ENCODE data around the gene RAD51B. TPM values are rescaled to one million over a fixed set of nuclear protein-coding genes. Genes with fewer than 3 reads are reported as not detected.

Gene RAD51B
- total RNA-seq, 1 experiment from 2014 or later = 16.7 TPM

DNA sequence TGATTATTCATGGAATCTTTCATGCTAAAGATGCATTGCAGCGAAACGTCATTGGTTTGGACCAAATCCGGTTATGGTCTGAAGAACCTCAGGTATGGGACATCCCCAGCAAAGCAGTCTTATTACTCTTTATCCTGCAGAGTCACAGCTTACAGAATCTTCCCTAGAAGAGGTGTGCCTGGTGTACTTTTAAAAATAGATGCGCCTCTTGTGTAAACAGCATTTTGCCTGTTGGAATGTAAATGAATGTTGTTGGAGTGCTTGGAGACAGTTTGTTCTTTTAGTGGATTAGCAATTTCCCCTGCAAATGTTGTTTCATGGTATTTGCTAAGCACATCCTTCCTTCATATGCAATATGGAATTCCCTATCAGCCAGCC is 730.7 kb downstream of the RAD51B start:
- H4K5ac ChIP-seq (ENCODE audit: insufficient read length, low read depth, low read length) = no peak overlapping the region
- peaks cover 0 to 4% (median 0%) of the 10 kb centered on the region in 3 experiments; a peak in 1 of 7 replicates for H3K36me3 Mint-ChIP-seq (ENCODE audit: insufficient read depth in 1 of 3, low read depth in 3 of 3)
- WGBS (ENCODE audit: extremely low coverage, insufficient read length, low lambda C conversion rate) = no CpG with 5 or more reads among the region's 4 CpGs
- no peaks in the 10 kb centered on the region for H3K23me2 ChIP-seq (ENCODE audit: insufficient read length, low read depth, low read length, poor library complexity, severe bottlenecking)
- no peak overlapping the region for H2AK5ac ChIP-seq (ENCODE audit: insufficient read length, low read length)
- H3K18ac ChIP-seq (ENCODE audit: insufficient read length, low read depth, low read length) = no peak overlapping the region
- no peaks in the 10 kb centered on the region for H4K20me1 ChIP-seq (ENCODE audit: control insufficient read depth, insufficient read depth, insufficient read length)
- no peak overlapping the region for H3K27ac ChIP-seq (ENCODE audit: insufficient read length, low read depth, low read length)
- H4K8ac ChIP-seq (replicated peaks; ENCODE audit: insufficient read length, low read depth, low read length) = no peak overlapping the region
- no peak overlapping the region for H3K4me2 ChIP-seq (ENCODE audit: insufficient read depth, insufficient read length, low read length)
- TF ChIP-seq, protein P1, sequence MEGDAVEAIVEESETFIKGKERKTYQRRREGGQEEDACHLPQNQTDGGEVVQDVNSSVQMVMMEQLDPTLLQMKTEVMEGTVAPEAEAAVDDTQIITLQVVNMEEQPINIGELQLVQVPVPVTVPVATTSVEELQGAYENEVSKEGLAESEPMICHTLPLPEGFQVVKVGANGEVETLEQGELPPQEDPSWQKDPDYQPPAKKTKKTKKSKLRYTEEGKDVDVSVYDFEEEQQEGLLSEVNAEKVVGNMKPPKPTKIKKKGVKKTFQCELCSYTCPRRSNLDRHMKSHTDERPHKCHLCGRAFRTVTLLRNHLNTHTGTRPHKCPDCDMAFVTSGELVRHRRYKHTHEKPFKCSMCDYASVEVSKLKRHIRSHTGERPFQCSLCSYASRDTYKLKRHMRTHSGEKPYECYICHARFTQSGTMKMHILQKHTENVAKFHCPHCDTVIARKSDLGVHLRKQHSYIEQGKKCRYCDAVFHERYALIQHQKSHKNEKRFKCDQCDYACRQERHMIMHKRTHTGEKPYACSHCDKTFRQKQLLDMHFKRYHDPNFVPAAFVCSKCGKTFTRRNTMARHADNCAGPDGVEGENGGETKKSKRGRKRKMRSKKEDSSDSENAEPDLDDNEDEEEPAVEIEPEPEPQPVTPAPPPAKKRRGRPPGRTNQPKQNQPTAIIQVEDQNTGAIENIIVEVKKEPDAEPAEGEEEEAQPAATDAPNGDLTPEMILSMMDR (conservative IDR thresholded peaks at IDR 0.05) = no peak
- no peak overlapping the region for H3K9ac ChIP-seq (ENCODE audit: extremely low read depth, insufficient read length, low read length)
- H3K27ac Mint-ChIP-seq = no peak overlapping the region
- no peaks in the 10 kb centered on the region for H3K79me2 ChIP-seq (ENCODE audit: insufficient read depth, low read length)
- H3K27me3 Mint-ChIP-seq (ENCODE audit: low read depth) = peaks cover 8% of the 10 kb centered on the region
- H3K79me1 ChIP-seq (ENCODE audit: insufficient read depth, low read depth, low read length, poor library complexity, severe bottlenecking) = no peaks in the 10 kb centered on the region
- no peak overlapping the region for H3K23ac ChIP-seq (ENCODE audit: insufficient read length, low read depth, low read length)
- peaks cover 16% of the 10 kb centered on the region; the same call in 1 of the 2 replicates for H3K4me1 ChIP-seq (ENCODE audit: insufficient read depth, low read length)
- DNase-seq = no peak
- H2BK12ac ChIP-seq (ENCODE audit: insufficient read length, low read depth, low read length) = no peak overlapping the region
- H3K27me3 ChIP-seq (ENCODE audit: insufficient read depth, low read length) = no peaks in the 10 kb centered on the region; the same call in 1 of the 2 replicates
- no peak overlapping the region for H3K14ac ChIP-seq (ENCODE audit: insufficient read depth, low read length)
- no peak overlapping the region for H2BK20ac ChIP-seq (ENCODE audit: low read depth, low read length, poor library complexity, severe bottlenecking)
- no peaks in the 10 kb centered on the region for H3K9me3 Mint-ChIP-seq
- no peak overlapping the region for H2AFZ ChIP-seq (ENCODE audit: low read length)
- H3K9me3 ChIP-seq (ENCODE audit: control insufficient read depth, low read depth, low read length) = no peaks in the 10 kb centered on the region
- H2BK15ac ChIP-seq (ENCODE audit: low read depth, low read length) = no peak overlapping the region
- no peak overlapping the region for H4K91ac ChIP-seq (ENCODE audit: insufficient read length, low read depth, low read length)
- H3K4me3 Mint-ChIP-seq = no peak overlapping the region; a peak in 1 of 5 replicates
- H2BK120ac ChIP-seq (ENCODE audit: low read depth, low read length, poor library complexity, severe bottlenecking) = no peak overlapping the region
- no peak overlapping the region for H2BK5ac ChIP-seq (ENCODE audit: insufficient read length, low read length)
- H3T11ph ChIP-seq (ENCODE audit: low read length) = no peak overlapping the region
- H3K4ac ChIP-seq (ENCODE audit: low read depth, low read length) = no peak overlapping the region
- H3K56ac ChIP-seq (ENCODE audit: insufficient read length, low read depth, low read length) = no peak overlapping the region
- H3K4me1 Mint-ChIP-seq = peaks cover 57 to 65% of the 10 kb centered on the region in 2 experiments
